CMK (cell line): ENCODE data around the gene ASCL4.
"Not testable (repeated sequence)": the region's sequence is repeated elsewhere in the genome, so short reads cannot be mapped to it uniquely, and the experiment has no call there.

Experiments used
- DNase-seq: peaks from one replicate; pipeline ENCODE4 v3.0.0-alpha.2; 2010; ENCODE audit warnings: low read depth

The ASCL4 gene, protein sequence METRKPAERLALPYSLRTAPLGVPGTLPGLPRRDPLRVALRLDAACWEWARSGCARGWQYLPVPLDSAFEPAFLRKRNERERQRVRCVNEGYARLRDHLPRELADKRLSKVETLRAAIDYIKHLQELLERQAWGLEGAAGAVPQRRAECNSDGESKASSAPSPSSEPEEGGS

DNA sequence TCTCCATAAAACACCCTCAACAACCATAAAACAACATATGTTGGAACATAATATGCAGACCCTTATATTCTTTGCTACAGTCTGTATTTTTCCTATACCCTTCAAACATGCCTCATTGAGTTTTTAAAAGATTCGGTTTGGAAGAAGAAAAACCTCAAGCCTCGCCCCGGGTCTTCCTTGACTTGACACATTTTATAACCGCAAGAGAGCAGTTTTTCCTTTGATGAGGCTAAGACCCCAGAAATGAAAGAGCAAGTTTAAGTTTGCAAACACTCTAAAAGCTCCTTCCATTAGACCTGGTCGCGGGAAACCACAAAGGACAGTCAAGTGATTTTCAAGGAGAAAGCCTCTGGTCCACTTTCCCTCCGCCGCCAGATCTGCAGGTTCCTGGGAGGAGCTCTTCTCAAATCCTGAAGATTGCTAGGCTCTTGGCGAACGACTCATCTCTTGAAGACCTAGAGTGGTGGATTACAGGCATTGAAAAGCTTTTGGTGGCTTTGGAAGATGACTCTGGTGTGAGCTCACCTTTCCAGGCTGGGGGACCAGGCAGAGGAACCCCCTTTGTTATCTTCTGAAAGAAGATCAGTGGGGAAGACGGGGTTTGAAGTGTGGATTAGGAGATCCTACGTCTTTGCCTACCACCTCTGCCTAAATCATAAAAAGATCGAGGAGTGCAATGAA is at the start of gene ASCL4:
TSS of gene ASCL4 (plus strand) at position 356 of the 681 bp plus-strand sequence. CDS start 515 bp downstream, outside the sequence.
- no peak for DNase-seq

DNA sequence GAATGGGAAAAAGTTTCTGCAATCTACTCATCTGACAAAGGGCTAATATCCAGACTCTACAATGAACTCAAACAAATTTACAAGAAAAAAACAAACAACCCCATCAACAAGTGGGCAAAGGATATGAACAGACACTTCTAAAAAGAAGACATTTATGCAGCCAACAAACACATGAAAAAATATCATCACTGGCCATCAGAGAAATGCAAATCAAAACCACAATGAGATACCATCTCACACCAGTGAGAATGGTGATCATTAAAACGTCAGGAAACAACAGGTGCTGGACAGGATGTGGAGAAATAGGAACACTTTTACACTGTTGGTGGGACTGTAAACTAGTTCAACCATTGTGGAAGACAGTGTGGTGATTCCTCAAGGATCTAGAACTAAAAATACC is 47.2 kb upstream of the ASCL4 start:
- not testable (repeated sequence) for DNase-seq

DNA sequence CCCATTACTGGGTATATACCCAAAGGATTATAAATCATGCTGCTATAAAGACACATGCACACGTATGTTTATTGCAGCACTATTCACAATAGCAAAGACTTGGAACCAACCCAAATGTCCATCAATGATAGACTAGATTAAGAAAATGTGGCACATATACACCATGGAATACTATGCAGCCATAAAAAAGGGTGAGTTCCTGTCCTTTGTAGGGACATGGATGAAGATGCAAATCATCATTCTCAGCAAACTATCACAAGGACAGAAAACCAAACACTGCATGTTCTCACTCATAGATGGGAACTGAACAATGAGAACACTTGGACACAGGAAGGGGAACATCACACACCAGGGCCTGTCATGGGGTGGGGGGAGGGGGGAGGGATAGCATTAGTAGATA is 46.8 kb upstream of the ASCL4 start:
- not testable (repeated sequence) for DNase-seq

DNA sequence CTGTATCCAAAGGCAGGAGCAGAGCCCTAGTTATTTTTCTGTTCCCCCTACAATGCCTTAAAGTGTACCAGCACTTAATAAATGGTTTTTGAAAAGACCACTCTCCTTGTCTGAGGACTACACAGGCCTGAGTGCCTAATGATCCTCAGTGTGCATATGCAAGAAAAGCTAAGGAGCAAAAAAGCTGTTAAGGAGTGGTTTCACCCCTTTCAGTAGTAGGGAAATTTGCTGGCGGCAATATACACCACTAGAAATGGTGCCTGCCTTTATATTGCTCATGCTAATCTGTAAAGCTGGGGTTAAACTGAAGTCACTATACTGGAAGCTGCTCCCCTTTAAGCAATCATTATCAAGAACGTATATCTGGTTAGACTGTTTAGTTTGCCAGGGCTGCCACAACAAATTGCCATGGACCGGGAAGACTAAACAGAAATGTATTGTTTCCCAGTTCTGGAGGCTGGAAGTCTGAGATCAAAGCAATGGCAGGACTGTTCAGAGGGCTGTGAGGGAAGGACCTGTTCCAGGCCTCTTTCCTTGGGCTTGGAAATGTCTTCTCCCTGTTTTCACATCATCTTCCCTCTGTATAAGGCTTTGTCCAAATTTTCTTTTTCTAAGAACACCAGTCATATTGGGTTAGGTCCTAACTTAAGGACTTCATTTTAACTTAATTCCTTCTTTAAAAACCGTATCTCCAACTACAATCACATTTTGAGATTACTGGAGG is 43.7 kb upstream of the ASCL4 start:
- DNase-seq: no peak

DNA sequence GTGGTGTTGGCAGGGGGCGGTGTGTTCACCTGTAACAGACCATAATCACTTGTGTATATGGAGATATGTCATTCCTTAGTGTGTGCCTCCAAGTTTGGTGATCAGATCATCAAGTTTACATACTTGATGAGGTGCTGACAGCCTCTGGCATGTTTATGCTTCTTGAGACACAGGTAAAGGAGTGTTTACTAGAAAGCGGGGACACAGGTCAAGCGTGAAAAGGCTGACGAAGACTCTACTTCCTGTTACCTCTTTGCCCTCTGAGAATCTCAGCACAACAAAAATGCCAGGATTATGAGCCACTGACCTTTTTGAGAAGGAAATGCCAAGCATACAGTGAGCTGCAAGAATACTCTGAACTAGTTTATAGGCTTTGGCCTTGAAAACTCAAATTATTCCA is 43.1 kb upstream of the ASCL4 start:
- DNase-seq: no peak

DNA sequence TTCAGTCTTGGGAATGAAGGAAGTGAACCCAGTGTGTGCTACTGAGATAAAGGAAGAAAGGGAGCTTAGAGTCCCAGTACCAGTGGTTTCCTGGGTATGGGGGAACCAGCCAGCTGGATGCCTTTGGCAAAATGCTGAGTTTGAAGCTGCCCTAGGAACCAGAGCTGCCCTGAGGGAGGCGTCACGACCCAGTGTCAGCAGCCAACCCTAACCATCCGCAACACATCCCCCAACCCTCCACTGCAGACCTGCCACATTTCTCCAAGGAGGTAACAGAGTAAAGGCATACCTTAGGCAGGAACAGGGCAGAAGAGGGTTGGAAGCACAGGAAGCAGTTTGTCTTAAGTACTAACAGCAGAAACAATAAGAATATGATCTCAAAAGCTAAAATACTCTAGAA is 42.1 kb upstream of the ASCL4 start:
- peak; percentile 32 for DNase-seq

DNA sequence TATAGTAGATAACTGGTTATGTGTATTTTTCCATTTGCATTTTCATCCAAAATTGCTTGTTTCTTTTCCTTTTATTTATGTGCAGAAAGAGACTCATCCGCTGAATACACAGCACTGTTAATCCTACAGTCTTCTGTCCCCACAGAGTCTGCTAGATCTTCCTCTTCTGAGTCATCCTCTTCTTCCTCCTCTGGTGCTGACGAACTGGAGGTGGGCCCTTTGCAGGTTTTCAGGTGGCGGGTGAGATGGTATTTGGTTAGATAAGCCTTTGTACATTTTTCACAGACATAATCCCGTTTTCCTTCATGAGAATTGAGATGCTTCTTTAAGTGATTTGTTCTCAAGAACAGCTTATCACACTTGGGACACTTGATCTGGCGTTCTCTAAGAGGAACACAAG is 40.4 kb upstream of the ASCL4 start:
- DNase-seq: no peak

DNA sequence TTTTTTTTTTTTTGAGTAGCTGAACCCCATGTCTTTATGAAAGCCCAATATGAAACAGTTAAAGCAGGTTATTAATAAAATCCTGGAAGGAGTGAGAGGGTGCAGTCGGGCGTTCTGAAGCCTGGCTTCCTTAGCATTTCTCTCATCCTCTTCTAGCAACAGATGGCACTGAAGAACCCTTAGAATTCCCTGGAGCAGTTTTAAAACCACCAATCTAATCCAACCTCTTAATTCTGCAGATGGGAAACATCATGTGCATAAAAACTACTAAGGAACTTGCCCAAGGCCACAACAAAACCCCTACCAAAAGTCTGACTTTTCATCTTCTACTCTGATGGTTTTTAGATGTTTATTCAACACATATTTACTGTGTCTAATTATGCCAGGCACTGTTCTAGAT is 38.7 kb upstream of the ASCL4 start:
- no peak for DNase-seq

DNA sequence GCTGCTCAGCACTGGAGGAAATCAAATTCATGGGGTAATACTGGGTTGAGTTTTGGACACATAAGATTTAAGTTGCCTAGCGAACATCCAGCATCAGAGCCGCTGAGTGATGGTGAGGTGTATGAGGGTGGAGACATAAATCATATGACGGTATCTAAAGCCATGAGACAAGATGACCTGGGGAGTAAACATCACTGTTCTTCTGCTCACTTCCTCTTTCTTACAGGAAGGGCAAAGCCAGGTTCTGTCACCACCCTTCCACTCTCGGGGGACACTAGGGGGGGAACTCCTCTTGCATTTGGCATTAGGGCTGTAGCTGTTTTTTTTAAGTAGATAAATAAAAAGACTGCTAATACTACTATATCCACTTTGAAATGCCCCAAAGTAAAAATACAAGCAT is 37.6 kb upstream of the ASCL4 start:
- peak; percentile 12 for DNase-seq

DNA sequence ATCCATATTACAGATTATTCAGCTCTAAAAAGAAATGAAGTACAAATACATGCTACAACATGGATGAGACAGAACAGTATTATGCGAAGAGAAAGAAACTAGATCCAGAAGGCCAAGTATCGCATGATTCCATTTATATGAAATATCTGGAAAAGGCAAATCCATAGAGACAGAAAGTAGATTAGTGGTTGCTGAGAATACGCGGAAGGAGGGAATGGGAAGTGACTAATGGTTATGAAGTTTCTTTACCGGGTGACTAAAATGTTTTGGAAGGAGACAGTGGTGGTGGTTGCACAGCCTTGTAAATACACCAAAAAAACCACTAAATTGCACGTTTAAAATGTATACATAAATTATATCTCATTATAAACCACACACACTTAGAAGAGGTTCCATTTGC is 26.0 kb upstream of the ASCL4 start:
- DNase-seq: no peak

DNA sequence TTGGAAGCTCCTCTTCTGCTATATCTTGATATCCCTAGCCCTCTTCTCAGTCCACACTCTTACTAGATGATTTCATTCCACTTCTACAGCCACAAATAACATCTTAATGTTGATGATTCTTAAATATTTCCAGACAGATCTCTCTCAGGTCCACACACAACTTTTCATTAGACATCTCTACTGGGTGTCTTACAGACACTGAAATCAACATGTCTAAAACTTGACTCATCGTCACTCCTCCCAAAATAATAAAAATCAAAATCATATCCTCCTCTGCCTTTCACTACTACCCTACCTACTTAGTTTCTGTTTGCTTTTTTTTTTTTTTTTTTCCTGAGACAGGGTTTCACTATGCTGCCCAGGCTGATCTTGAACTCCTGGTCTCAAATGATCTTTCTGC is 25.4 kb upstream of the ASCL4 start:
- DNase-seq: no peak

DNA sequence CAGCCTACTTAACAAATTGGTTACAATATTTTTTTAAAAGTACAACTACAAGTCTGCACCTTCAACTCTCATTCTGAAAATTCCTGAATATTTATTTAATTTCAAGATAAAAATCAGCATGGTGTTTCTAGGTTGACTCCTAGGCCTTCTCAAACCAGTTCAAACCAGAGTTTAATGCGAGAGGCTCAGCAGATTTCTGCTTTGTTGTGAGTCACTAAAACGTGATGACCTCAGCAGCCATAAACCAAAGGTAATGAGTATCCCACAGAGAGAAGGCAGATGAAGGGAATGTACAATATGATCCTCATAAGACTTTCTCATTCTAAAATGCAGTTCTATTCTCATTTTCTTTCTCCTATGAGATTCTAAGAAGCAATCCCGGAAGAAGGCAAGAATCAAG is 15.1 kb upstream of the ASCL4 start:
- no peak for DNase-seq

DNA sequence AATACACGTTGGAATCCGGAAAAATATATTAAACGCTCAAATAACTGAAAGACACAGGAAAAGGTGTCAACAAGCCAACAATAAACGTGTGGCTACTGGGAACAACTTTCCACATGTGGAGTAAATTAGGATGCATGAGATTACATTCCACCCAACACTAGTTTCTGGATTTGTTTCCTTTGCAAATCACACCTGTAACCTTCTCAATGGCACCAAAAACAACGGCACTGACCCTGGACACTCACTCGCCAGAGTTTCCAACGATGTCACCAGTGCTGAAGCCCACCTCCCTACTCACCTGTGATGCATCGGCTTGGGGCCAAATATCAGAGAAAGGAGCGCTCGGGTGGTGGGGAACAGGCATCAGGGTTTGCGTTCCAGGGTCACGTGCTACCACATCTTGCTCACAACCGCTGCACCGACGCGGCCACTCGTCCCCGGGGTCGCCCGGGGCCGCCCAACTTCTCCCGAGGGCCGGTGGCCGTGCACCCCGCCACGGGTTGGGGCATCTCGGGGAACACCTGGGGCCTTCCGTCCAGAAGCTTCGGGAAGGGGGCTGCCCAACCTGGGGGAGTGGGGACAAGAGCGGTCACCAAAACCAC is 14.2 kb upstream of the ASCL4 start:
- DNase-seq: peak; percentile 9

DNA sequence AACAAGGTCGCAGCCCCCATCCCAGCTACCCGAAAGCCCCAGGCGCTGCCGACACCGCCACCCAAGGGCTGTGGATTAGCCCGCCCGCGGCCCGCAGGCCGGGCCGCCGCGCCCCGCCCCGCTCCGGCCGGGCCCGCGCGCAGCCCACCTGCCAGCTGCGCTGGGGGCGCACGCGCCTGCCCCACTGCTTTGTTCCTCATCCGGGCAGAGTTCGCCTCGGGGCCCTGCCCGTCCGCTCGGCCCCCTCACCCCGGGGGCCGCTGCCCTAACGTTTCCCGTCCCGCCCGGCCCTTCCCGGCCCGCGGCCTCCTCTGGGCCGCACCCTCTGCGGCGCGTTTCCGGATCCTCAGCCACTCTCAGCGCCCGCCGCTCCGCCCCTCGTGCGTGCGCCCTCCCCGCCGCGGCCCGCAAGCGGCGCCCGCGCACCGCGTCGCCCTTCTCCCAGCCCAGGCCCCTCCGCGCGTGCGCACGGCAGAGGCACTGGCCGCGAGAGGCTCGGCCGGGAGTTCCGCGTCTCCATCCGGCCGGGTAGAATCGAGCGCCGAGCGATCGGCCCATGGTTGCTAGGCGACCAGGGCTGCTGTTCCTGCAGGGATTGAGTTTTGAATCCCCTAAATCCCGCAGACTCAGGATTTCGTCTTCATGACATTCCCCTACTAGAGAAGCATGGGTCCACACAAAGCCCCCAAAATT is 13.5 kb upstream of the ASCL4 start, which contains the start of gene PRDM4:
TSS of gene PRDM4 (minus strand) at position 329 of the 693 bp plus-strand sequence. CDS start 622 bp downstream, outside the sequence.
- peak; percentile 83 for DNase-seq

DNA sequence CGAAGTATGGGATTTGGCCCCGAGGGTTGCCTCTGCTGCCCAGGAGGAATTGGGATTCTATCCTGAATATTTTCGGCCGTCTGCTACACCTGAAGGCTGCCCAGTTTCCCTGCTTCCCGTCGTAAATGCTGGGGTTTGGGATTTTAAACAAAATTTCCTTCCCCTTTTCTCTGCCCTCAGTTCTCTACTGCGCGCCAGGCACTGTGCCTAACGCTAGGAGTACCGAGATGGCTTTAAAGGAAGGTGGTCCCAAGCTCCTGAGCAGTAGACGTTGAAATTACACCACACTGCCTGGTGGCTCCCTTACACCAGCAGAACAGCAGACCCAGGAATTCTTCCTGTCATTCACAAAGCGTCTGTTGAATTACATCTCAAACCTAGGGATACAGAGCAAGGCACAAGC is 13.0 kb upstream of the ASCL4 start:
- no peak for DNase-seq

DNA sequence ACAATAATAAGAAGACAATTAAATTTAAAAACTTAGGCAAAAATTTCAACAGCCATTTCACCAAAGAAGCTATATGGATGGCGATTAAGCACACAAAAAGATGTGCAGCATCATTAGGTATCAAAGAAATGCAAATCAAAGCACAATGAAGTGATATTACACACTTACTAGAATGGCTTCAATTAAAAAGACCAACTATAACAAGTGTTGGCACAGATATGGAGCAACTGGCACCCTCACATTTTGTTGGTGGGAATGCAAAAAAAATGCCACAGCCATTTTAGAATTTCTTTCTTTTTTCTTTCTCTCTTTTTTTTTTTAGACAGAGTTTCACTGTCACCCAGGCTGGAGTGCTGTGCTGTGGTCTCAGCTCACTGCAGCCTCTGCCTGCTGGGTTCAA is 11.6 kb upstream of the ASCL4 start:
- no peak for DNase-seq

DNA sequence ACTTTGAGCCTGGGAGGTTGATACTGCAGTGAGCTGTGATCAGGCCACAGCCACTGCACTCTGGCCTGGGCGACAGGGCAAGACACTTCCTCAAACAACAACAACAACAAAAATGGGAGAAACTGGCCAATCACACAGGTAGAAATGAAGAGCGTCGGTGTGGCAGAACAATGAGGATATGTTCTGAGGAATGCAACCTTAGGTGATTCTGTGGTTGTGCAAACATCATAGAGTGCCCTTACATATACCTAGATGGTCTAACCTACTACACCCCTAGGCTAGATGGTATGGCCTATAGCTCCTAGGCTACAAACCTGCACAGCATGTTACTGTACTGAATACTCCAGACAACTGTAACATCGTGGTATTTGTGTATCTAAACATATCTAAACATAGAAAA is 9.9 kb upstream of the ASCL4 start:
- DNase-seq: no peak

DNA sequence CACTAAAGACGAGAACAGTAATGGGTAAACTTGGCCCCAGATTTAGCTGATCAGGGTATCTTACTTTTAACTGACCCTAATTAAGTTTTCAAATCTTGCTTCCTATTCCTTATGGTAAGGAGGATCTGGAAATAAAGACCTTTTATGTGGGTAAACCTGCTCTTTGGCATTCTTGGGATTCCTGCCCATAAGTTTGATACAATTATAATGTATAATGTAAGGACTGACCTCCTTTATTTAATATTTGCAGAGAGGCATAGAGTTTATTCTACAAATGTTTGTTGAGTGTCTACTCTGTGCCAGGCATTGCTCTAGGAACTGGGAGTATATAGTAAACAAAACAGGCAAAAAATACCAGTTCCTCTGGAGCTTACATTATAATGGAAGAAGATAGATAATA is 9.2 kb upstream of the ASCL4 start:
- no peak for DNase-seq

DNA sequence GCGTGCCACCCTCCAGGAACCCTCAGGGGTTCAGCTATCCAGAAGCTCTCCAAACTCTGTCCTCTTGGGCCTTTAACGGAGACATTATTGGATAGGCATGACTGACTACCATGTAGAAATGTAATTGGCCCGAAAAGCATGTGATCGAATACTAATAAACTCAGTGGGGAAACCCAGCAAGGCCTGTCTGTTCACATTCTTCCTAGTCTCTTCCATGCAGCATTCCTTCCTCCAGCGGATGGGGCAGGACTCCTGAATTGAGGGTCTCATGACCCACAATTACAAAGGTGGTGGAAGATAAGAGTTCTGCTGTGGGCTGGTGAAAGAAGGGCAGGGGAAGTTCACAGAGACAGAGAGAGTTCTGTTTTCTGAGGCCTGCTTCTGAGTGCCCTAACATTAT is 7.0 kb upstream of the ASCL4 start:
- DNase-seq: no peak

DNA sequence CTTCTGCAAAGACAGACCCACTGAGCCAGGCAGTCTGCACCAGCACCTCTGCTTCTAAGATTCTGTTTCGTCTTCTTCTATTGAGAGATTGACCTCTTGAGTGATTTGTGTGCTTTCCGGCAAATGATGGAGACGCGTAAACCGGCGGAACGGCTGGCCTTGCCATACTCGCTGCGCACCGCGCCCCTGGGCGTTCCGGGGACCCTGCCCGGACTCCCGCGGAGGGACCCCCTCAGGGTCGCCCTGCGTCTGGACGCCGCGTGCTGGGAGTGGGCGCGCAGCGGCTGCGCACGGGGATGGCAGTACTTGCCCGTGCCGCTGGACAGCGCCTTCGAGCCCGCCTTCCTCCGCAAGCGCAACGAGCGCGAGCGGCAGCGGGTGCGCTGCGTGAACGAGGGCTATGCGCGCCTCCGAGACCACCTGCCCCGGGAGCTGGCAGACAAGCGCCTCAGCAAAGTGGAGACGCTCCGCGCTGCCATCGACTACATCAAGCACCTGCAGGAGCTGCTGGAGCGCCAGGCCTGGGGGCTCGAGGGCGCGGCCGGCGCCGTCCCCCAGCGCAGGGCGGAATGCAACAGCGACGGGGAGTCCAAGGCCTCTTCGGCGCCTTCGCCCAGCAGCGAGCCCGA is 703 bp downstream of the ASCL4 start:
- DNase-seq: no peak

DNA sequence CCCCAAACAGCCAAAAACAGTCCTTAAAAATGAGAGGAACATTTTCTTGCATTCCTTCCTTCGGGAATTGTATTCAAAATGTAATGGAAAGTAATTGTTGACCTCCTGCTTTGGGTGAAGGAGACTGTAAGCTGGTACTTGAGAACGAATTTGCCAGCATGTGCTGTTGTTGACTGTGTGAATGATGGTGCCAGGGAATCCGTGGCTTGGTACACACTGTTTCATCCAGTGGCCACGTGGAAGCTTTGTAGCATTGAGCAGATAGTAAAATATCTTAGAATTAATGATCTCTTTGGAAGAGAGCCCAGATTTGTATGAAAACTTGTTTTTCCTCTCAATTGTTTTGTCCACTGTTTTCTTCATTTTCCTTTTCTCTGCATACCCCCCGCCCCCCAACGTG is 1.7 kb downstream of the ASCL4 start:
- DNase-seq: no peak
